Muscle of leg (tissue), 11 donors: ENCODE data around the gene S100PBP. TPM values are rescaled to one million over a fixed set of nuclear protein-coding genes. Genes with fewer than 3 reads are reported as not detected.
A peak's percentile ranks its signal among the peaks of the same experiment; 100 is the strongest.
"Not testable (repeated sequence)": the region's sequence is repeated elsewhere in the genome, so short reads cannot be mapped to it uniquely, and the experiment has no call there.

Source experiments
- DNase-seq: peaks from one replicate; pipeline ENCODE4 v3.0.0; 2013
- H3K27ac ChIP-seq: one replicate; pipeline ENCODE4 v1.5.1; 2013; ENCODE audit warnings: mild to moderate bottlenecking, low read length, control low read depth
- H3K27me3 ChIP-seq: one replicate; pipeline ENCODE4 v1.6.1; 2013; ENCODE audit warnings: low read length; ENCODE audit not compliant: control insufficient read depth, insufficient read depth
- H3K36me3 ChIP-seq: one replicate; pipeline ENCODE4 v1.6.1; 2013; ENCODE audit warnings: low read length; ENCODE audit not compliant: control insufficient read depth, insufficient read depth
- H3K4me1 ChIP-seq: one replicate; pipeline ENCODE4 v1.6.1; 2013; ENCODE audit warnings: low read length; ENCODE audit not compliant: control insufficient read depth, insufficient read depth
- H3K4me3 ChIP-seq: one replicate; pipeline ENCODE4 v1.5.1; 2013; ENCODE audit warnings: low read length, control low read depth
- H3K9me3 ChIP-seq: replicated peaks from 2 replicates; pipeline ENCODE4 v1.6.1; 2013; ENCODE audit warnings: low read depth, low read length; ENCODE audit not compliant: control insufficient read depth
- WGBS: methylation state at CpG from one replicate; pipeline ENCODE4 v1.1.5; 2013; ENCODE audit warnings: missing lambda C conversion rate; ENCODE audit not compliant: insufficient coverage; 5-methylcytosine and 5-hydroxymethylcytosine counted together
- polyA plus RNA-seq, 8 donors: library from polyadenylated mRNA; unstranded; fragments of 120-200 nt; gene quantifications; one replicate each; pipeline versions ENCODE4 v1.2.1 to v1.2.3, GENCODE V29; 2013; ENCODE audit warnings: inconsistent platforms in 1 of 8, low replicate concordance in 1 of 8; ENCODE audit not compliant: insufficient read length in 8 of 8, insufficient read depth in 1 of 8
- total RNA-seq: library from RNA; stranded (reverse); fragments of 120-200 nt; gene quantifications from one replicate; pipeline ENCODE4 v1.2.4, GENCODE V29; 2013

The S100PBP gene
- total and polyA plus RNA-seq, 9 donors = 16.9 to 26.6 (median 22.8) TPM

DNA sequence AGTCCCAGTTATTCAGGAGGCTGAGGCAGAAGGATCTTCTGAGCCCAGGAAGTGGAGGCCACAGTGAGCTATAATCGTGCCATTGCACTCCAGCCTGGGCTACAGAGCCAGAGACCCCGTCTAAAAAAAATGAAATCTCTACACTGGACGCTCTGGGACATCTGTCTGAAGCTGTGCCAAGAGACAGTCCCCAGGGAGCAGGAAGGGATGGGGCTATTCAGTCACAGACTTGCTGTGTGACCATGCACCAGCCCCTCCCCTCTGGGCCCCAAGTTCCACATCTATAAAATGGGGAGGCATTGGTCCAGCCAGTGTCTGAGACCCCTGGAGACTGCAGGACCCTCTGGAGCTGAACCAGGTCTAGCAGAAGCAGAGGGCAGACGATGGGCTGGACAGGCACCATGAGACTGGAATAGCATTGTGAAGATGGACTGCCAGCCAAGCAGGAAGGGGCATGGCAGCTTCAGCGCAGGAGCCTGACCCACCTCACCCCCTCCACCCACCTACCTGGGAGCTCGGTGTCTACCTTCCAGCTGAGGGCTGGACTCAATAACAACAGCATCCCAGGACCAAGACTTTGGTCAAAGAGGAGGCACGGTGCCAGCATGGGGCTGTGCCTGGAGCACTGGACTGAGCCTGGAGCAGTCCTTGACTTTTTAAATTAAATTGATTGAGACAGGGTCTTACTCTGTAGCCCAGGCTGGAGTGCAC lies 82.3 kb downstream of the S100PBP start:
- Histone ChIP-seq H3K27ac (no peak overlapping the region), H3K36me3 (no peaks in the 10 kb centered on the region), H3K4me1 (peaks cover 13% of the 10 kb centered on the region), H3K9me3 (no peaks in the 10 kb centered on the region), H3K4me3 (no peak overlapping the region), H3K27me3 (peaks cover 42% of the 10 kb centered on the region)
- no peak for DNase-seq
- WGBS = 73% methylated on average over 6 of the region's 7 CpGs

DNA sequence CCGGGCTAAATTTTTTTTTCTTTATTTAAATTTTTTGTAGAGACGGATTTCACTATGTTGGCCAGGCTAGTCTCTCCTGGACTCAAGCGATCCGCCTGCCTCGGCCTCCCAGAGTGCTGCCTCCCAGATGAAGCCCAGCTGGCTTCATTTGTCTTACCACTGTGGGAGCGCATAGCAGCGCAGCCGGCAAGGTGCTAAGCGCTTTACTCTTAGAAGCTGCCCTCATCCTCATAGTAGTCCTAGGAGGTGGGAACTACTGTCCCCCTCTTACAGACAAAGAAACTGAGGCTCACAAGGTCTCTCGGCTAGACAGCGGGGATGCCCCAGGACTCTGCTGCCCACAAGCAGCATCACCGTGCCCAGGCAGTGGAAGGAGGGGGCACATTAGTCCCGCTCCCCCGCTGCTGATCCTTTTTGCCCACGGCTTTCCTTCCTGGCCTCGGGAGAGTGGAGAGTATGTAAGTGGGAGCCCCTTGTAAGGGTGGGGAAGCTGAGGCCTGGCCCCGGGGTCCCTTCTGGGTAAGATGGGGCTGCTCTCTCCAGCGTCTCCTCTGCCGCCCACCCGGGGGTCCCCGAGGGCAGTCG lies 83.0 kb downstream of the S100PBP start:
- no peak for DNase-seq
- H3K27ac ChIP-seq = no peak overlapping the region
- 14% methylated on average over 13 of the region's 22 CpGs for WGBS
- H3K36me3 ChIP-seq = no peaks in the 10 kb centered on the region
- H3K4me3 ChIP-seq = peak overlapping the region; percentile 54
- no peaks in the 10 kb centered on the region for H3K9me3 ChIP-seq
- H3K27me3 ChIP-seq = peaks cover 39% of the 10 kb centered on the region
- H3K4me1 ChIP-seq = peaks cover 13% of the 10 kb centered on the region

DNA sequence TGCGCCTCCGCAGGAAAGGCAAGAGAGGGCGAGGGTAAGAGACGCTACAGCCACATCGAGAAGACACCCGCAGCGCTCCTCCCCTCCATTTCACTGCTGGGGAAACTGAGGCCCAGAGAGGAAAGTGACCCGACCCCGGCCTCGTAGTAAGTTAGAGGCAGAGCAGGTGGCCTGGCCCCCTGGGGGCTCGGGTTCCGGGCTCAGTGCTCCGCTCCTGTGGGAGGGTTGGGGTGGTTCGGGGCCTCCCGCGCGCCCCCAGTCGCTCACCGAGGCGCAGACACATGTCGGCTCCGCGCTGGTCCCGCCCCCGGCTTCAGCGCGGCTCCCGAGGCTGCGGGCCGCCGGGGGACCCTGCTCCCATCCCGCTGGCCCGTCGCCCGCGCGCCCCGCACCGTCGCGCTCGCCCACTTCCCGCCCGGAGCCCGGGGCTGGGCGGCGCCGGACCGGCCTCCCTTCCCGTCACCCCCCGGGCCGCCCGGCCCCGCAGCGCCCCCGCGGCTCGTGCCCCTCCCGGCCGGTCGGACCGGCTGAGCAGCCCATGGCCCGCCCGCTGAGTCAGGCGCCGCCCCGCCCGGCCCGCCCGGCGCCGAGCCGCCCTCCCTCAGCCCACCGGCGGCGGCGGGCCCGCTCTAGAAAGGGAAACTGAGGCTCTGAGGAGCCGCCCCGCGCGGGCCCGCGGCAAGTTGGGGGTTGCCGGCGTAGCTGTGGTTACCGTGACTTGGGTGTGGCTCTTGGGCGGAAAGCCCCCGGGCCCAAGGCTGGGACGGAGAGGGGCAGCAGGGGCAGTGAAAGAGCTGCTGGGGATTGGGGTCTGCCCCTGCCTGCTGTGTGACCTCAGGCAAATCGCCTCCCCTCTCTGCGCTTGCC lies 83.7 kb downstream of the S100PBP start, which contains the start of gene TMEM54:
Gene TMEM54 (minus strand): TSS at position 434 of the 867 bp plus-strand sequence. CDS start 151 bp downstream, at position 283.
- no peaks in the 10 kb centered on the region for H3K36me3 ChIP-seq
- peak; percentile 66 for DNase-seq
- peak within 1 kb of the TSS; percentile 54 for H3K4me3 ChIP-seq
- under 1% methylated on average over 83 of the region's 92 CpGs for WGBS
- H3K27me3 ChIP-seq = peaks cover 37% of the 10 kb centered on the region
- peaks cover 13% of the 10 kb centered on the region for H3K4me1 ChIP-seq
- H3K9me3 ChIP-seq = no peaks in the 10 kb centered on the region
- no peak within 1 kb of the TSS for H3K27ac ChIP-seq

DNA sequence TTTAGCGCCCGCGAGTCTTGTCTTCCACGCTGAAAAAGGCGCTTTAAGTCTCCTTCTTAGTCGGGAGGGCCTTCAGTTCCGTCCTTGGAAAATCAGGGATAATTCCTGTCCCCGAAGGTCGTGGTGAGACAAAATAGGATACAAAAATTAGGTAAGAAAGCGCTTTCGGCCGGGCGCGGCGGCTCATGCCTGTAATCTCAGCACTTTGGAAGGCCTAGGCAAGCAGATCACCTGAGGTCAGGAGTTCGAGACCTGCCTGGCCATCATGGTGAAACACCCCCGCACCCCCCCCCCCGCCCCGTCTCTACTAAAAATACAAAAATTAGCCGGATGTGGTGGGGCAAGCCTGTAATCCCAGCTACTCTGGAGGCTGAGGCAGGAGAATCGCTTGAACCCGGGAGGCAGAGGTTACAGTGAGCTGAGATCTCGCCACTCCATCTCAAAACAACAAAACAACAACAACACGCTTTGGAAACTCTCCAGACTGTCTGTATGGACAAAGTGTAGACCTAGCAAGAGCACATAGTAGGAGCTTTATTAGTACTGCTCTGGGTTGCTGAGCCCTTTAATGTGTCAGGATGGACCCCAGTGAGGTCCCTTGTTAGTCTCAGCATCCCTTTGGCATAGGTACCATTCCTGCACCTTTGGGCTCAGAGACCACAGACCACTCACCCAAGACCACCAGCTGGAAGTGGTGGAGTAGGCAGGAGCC lies 84.5 kb downstream of the S100PBP start:
- H3K27me3 ChIP-seq = peaks cover 37% of the 10 kb centered on the region

DNA sequence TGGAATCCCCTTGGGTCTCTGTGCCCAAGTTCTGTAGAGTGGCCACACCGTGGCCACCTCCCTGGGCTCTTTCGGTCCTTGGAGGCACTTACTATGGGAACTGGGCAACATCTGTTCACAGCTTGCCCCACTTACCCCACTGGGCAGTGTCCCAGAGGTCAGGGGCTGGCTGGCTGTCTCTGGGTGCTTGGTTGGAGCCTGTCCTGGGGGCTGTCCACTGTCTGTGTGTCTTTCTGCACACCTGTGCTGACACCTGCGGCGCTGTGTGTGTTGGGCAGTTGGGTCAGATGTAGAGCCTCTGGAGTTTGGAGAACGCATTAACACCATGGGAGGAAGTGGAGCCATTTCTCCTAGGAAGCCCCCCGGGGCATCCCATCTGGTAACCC lies 85.1 kb downstream of the S100PBP start:
- 65% methylated on average over 6 of the region's 6 CpGs for WGBS
- Histone ChIP-seq H3K36me3 (no peaks in the 10 kb centered on the region), H3K4me3 (no peak overlapping the region), H3K27ac (no peak overlapping the region), H3K27me3 (peaks cover 37% of the 10 kb centered on the region), H3K4me1 (peaks cover 13% of the 10 kb centered on the region), H3K9me3 (no peaks in the 10 kb centered on the region)
- DNase-seq = no peak

More for the DNA sequence above, 84.5 kb downstream of the S100PBP start:
- WGBS = no CpG with 5 or more reads among the region's 24 CpGs
- Histone ChIP-seq H3K4me1 (peaks cover 13% of the 10 kb centered on the region), H3K36me3 (no peaks in the 10 kb centered on the region), H3K9me3 (no peaks in the 10 kb centered on the region), H3K4me3 (peak overlapping the region; percentile 53), H3K27ac (no peak overlapping the region)
- no peak for DNase-seq

DNA sequence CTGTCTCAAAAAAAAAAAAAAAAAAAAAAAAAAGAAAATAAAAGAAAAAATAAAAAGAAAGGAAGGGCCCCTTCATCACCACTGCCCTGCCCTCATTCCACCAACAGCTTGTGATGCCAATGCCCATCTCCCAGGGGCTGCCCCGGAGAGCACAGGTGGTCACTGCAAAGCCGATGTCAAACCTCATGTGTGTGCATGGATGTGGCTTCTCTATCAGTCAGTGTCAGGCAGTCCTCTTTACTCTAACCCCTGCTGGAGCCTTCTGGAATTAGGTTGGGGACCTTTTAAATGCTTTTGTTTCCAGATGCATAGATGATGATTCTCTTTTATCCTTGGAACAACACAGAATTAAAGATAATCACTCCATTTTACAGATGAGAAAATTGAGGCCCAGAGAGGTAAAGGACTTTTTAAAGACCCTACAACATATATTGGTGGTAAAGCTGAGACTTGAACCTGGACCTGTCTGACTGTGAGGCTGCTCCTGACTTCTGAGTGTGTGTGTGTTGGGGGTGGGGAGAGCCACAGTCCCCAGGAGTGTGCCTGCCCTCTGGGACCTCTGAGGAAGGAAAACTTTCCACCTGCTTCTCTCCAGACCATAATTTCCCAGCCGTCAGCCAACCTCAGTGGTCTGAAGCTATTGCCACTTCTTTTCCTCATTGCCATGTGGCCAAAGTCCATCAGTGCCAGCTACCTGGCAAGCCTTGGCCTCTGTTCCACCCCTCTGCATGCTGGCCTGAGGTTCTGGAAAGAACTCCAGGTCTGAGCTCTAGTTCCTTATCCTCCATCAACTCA lies 86.7 kb downstream of the S100PBP start:
- no peak overlapping the region for H3K4me3 ChIP-seq
- H3K27me3 ChIP-seq = peaks cover 32% of the 10 kb centered on the region
- peaks cover 13% of the 10 kb centered on the region for H3K4me1 ChIP-seq
- DNase-seq = no peak
- H3K9me3 ChIP-seq = no peaks in the 10 kb centered on the region
- no peaks in the 10 kb centered on the region for H3K36me3 ChIP-seq
- H3K27ac ChIP-seq = no peak overlapping the region
- whole genome bisulfite sequencing = 60% methylated on average over 1 of the region's 3 CpGs

DNA sequence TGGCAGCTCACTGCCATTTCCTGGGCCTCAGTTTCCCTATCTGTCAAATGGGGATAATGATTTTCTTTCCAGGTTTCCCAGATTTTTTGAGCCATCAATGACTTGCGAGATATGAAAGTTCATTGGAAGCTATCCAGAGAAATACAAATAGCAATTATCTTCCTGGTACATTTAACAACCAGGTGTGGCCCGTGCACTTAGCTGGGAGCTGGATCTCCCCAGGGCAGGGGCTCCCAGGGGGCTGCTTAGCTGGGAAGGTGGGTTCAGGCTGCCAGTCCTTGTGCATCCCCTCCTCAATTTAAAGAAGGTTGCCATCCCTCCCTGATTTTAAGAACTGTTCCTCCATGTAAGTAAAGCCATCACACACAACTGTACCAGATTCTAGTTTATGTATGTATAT lies 87.3 kb downstream of the S100PBP start:
- H3K9me3 ChIP-seq = no peaks in the 10 kb centered on the region
- peaks cover 13% of the 10 kb centered on the region for H3K4me1 ChIP-seq
- H3K4me3 ChIP-seq = no peak overlapping the region
- DNase-seq = no peak
- peaks cover 29% of the 10 kb centered on the region for H3K27me3 ChIP-seq
- H3K27ac ChIP-seq = no peak overlapping the region
- no peaks in the 10 kb centered on the region for H3K36me3 ChIP-seq
- WGBS = no CpG with 5 or more reads among the region's 2 CpGs

DNA sequence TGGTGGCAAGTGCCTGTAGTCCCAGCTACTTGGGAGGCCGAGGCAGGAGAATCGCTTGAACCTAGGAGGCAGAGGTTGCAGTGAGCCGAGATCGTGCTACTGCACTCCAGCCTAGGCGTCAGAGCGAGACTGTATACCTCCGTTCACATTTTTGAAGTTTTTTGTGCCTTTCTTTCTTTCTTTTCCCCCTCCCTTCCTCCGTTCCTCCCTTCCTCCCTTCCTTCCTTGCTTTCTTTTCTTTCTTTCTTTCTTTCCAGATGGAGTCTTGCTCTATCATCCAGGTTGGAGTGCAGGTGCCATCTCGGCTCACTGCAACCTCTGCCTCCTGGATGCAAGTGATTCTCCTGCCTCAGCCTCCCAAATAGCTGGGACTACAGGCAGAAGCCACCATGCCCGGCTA lies 88.1 kb downstream of the S100PBP start:
- peaks cover 21% of the 10 kb centered on the region for H3K27me3 ChIP-seq
- H3K4me3 ChIP-seq, H3K9me3 ChIP-seq, DNase-seq, H3K27ac ChIP-seq, H3K4me1 ChIP-seq, H3K36me3 ChIP-seq: not testable (repeated sequence)
- 80% methylated on average over 9 of the region's 10 CpGs for WGBS

DNA sequence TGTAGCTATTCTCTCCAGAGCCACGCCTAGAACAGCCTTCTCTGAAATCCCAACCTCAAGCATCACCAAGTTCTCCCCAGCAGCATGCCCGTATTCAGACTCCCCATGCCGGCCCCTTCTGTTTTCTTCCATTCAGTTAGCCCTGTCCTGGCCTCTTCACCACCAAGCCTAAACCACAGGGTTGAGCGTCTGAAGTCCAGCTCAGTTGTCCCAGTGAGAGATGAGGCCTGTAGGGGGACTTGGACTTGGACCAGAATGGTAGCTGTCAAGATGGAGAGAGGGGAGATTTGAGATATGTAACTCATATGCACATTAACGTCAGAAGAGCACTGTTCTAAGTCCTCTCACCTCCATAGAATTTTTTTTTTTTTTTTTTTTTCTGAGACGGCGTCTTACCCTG lies 89.2 kb downstream of the S100PBP start:
- H3K36me3 ChIP-seq = no peaks in the 10 kb centered on the region
- 100% methylated on average over 1 of the region's 7 CpGs for WGBS
- H3K4me3 ChIP-seq = no peak overlapping the region
- H3K4me1 ChIP-seq = peaks cover 1% of the 10 kb centered on the region
- peaks cover 14% of the 10 kb centered on the region for H3K27me3 ChIP-seq
- no peaks in the 10 kb centered on the region for H3K9me3 ChIP-seq
- no peak overlapping the region for H3K27ac ChIP-seq
- DNase-seq = no peak
